Right atrium auricular region (tissue), 2 donors: ENCODE data around the gene STIL. TPM values are rescaled to one million over a fixed set of nuclear protein-coding genes. Genes with fewer than 3 reads are reported as not detected.

Experiments used
- DNase-seq: peaks from one replicate; pipeline ENCODE4 v3.0.0-alpha.2; 2019; ENCODE audit warnings: low spot score
- H3K27ac ChIP-seq, 2 donors: fragments of 200-600 bp; sonication (generic); 1 replicate in 1 of 2; 2 replicates in 1 of 2; pipeline ENCODE4 v1.5.1; 2016 to 2019
- H3K27me3 ChIP-seq, 2 donors: fragments of 200-600 bp; sonication (generic); one replicate each; pipeline versions ENCODE4 v1.5.1 to v1.6.0; 2017 to 2019
- H3K36me3 ChIP-seq: fragments of 200-600 bp; sonication (generic); one replicate; pipeline ENCODE4 v1.5.1; 2016
- H3K4me1 ChIP-seq, 2 donors: fragments of 200-600 bp; sonication (generic); one replicate each; pipeline versions ENCODE4 v1.5.1 to v1.6.0; 2017 to 2019
- H3K4me3 ChIP-seq, 2 donors: fragments of 200-600 bp; sonication (generic); 1 replicate in 1 of 2; 2 replicates in 1 of 2; pipeline ENCODE4 v1.5.1; 2017 to 2019; ENCODE audit warnings: mild to moderate bottlenecking in 1 of 2, moderate library complexity in 1 of 2
- H3K9me3 ChIP-seq, 2 donors: fragments of 200-600 bp; sonication (generic); one replicate each; pipeline ENCODE4 v1.5.1; 2019
- CTCF ChIP-seq, 2 donors: fragments of 200-600 bp; sonication (generic); IDR thresholded peaks; one replicate each; pipeline ENCODE4 v1.5.1; 2019; ENCODE audit warnings: antibody characterized with exemption in 2 of 2
- total RNA-seq, 2 donors: library from RNA; depleted of rRNA; stranded (reverse); fragments of >200 nt; gene quantifications; one replicate each; pipeline ENCODE4 v1.1.0, GENCODE V29; 2016

Gene STIL
- total RNA-seq, 2 donors from 2014 or later: 0.31 to 0.52 TPM

DNA sequence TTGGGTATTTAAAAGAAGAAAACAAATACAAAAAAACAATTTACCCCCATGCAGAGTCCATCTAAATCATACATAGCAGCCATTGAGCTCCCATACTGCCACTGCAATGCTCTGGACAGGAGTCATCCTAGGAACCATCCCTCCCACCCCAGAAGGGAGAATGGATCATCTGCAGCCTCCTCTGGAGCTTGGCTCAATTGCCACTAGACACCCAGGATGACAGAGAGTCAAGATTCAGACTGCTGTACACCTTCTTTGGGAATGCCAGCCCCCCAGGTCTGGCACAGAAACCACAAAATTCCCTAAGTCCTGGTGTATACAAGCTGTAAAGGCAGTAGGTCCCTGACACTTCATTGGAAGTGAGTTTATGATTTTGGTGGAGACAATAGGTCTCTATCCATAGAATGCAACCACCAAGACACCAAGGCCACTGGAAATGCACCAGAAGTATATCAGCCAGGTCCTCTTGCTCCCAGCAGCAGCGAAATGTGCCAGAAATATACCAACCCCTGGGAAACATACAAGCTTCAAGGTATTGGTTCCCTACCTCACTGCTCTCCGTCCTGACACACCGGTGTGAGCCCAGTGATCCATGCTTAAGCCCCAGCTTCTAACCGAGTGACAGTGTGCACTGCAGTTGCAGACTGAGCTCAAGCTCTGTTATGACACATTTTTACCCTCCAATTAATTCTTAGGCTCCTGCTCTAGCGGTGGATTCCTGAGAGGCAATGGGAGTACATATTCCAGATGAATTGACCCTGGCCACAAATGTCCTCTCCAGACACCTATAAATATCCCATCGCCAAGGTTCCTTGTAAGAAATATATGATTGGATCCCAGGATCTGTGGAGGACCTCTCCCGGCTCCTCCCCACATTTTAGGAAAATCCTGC lies 86.4 kb downstream of the STIL start:
- TF ChIP-seq CTCF (IDR thresholded peaks at IDR 0.05): no peak
- no peak for DNase-seq
- Histone ChIP-seq H3K27me3 (peaks cover 29 to 67% of the 10 kb centered on the region in 2 donors), H3K4me1 (peaks cover 0 to 55% of the 10 kb centered on the region in 2 donors), H3K36me3 (no peaks in the 10 kb centered on the region), H3K9me3 (no peaks in the 10 kb centered on the region), H3K27ac (no peak overlapping the region), H3K4me3 (no peak overlapping the region)

DNA sequence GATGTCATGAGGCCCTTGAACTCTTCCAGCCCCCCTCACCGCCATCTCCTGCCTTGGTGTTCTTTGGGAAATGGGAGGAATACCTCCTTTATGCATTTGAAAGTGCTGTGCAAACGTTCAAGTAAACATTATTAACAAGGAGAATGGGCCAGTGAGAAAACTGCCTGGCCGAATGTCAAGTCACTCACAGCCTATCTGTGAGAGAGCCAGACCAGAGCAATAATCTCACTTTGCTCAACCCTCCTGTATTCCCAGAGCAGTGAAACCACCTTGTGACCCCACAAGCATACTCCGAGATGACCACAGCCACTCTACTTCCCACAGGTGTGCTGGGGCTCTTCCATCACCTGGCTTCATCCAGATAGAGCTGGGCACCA lies 87.1 kb downstream of the STIL start:
- H3K9me3 ChIP-seq: no peaks in the 10 kb centered on the region
- H3K36me3 ChIP-seq: no peaks in the 10 kb centered on the region
- no peak overlapping the region for H3K27ac ChIP-seq
- peaks cover 0 to 47% of the 10 kb centered on the region in 2 donors for H3K4me1 ChIP-seq
- no peak overlapping the region for H3K4me3 ChIP-seq
- TF ChIP-seq CTCF (IDR thresholded peaks at IDR 0.05): no peak
- H3K27me3 ChIP-seq: peaks cover 28 to 59% of the 10 kb centered on the region in 2 donors
- no peak for DNase-seq

DNA sequence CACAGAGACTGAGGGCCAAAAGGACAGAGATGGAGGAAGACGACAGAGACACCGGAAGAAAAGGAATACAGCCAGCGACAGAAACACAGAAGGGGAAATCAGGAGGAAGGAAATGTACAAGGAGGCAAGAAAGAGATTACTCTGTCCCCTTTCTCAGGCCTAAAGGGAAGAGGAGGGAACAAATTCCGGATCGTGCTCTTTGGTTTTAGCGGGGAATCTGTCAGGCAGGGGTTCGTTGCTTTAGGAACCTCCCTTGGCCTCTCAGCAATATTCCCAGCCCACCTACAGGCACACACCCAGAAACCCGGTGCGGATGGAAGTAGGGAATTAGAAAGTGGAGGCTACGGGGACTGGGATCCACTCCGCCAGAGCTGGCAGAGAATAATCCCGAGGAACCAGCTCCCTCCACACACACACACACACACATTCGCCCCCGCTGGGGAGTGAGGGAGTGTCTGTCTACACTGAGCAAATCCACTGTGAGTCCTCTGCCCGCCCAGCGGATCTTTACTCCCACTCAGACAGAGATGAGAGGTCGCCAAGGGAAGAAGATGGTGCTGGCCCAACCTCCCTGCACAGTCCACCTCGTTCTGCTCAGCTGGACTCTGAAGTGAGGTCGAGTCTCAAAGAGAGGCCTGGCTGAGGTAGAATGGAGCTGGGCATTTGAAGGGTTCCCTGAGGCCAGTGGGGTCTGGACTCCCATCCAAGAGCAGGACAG lies 87.7 kb downstream of the STIL start:
- no peak for TF ChIP-seq CTCF (IDR thresholded peaks at IDR 0.05)
- H3K4me3 ChIP-seq: peak overlapping the region in 1 of 2 donors; percentile 38

DNA sequence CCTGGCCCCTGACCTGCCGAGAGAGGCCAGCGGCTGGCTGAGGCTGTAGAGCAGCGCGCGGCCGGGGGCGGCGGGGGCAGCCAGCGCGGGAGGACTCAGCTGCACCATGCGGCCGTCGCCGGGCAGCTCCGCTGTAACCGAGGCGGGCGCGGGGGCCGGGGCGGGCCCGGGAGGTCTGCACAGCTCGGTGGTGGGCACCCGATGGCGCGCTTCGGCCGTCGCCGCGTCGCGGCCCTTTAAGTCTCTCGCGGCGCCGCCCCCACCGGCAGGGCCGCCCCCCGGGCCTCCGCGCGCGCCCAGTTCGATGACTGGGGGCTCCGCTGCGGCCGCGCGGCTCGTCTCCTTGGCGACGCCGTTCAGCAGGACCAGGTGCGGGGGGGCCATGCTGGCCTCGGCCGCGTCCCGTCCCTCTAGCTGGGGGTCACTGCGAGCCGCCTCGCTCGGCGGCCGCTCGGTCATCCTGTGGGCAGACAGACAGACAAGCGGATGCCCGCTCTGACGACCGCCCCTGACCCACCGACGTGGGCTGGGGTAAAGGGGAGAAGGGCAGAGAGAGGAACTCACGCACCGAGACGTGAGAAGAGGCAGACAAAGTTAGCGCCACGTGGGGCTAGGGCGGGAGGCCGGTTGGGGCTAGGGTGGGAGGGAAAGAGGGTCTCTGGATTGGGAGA lies 88.4 kb downstream of the STIL start:
- Histone ChIP-seq H3K4me1 (peaks cover 0 to 35% of the 10 kb centered on the region in 2 donors), H3K9me3 (no peaks in the 10 kb centered on the region), H3K36me3 (no peaks in the 10 kb centered on the region), H3K27me3 (peaks cover 18 to 47% of the 10 kb centered on the region in 2 donors), H3K27ac (no peak overlapping the region), H3K4me3 (peak overlapping the region in 1 of 2 donors; percentile 38)
- TF ChIP-seq CTCF (IDR thresholded peaks at IDR 0.05): no peak
- no peak for DNase-seq

More for the DNA sequence above, 87.7 kb downstream of the STIL start:
- no peaks in the 10 kb centered on the region for H3K36me3 ChIP-seq
- H3K27ac ChIP-seq: no peak overlapping the region
- no peak for DNase-seq
- H3K4me1 ChIP-seq: peaks cover 0 to 42% of the 10 kb centered on the region in 2 donors
- H3K9me3 ChIP-seq: no peaks in the 10 kb centered on the region
- H3K27me3 ChIP-seq: peaks cover 23 to 54% of the 10 kb centered on the region in 2 donors

DNA sequence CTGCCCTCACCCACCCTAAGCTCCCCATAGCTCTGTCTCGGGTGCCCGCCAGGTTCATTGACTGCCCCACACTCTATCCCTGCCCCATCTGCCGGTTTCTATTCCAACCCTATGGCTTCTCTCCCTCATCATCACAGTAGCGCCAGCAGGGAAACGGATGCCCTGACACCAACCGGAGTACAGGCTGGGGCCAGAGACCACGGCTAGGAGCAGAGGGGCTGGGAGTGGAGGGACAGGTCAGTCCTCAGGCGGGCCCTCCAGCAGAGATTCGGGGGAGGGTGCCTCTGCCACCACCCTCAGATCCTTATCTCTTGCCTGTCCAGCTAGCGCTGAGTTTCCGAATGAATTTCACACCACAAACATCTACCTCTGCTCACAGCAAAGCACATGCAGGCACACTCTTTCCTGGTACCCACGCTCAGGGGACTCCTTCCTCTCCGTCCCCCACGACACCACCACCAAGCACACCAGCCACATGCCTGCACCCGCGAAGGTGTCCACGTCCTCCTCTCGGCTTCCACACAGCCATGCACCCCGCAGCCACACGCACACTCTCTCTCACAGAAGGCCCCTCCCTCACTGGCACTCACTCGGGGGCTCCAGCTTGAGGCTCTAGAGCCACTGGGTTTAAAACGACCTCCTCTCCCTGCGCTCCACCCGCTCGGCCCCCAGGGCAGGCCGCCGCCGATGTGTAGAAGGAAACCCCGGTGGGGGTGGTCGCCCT lies 89.1 kb downstream of the STIL start:
- Histone ChIP-seq H3K9me3 (no peaks in the 10 kb centered on the region), H3K27ac (no peak overlapping the region), H3K4me1 (peaks cover 0 to 35% of the 10 kb centered on the region in 2 donors), H3K36me3 (no peaks in the 10 kb centered on the region), H3K27me3 (peaks cover 11 to 40% of the 10 kb centered on the region in 2 donors), H3K4me3 (peak overlapping the region in 1 of 2 donors; percentile 38)
- DNase-seq: no peak
- TF ChIP-seq CTCF (IDR thresholded peaks at IDR 0.05): no peak
